Stimulated activated CD4-positive, alpha-beta T cell treated with anti-CD3 and anti-CD28 coated beads, TNF-alpha, amount 100 ng/mL, for 1 hour (primary cell): Measurements from ENCODE around the gene GTF2H1.
"Not testable (repeated sequence)": the region's sequence is repeated elsewhere in the genome, so short reads cannot be mapped to it uniquely, and the experiment has no call there.

ENCODE experiments used
- DNase-seq, 3 donors: peaks; one replicate each; pipeline ENCODE4 v3.0.0-alpha.2; 2020; ENCODE audit warnings: low read depth in 3 of 3, low spot score in 1 of 3

GTF2H1 gene

DNA sequence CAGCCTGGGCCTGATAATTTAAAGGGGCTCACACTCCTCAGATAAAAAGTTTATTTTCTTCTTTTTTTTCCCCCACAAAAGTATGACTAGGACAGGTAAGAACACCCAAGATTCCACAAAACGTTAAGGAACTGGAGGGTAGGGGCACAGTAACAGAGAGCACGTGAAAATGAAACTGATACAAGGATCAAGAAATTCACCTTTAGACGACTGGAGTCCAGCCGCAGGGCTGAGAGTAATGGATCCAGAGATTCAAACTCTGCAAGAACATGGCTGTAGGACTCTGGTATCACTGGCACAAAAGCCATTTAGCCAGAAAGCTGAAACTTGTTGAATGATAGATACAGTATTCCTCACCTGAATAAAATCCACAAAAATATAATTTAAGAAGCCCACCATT lies 4.8 kb upstream of the GTF2H1 start:
- DNase-seq, result no peak

DNA sequence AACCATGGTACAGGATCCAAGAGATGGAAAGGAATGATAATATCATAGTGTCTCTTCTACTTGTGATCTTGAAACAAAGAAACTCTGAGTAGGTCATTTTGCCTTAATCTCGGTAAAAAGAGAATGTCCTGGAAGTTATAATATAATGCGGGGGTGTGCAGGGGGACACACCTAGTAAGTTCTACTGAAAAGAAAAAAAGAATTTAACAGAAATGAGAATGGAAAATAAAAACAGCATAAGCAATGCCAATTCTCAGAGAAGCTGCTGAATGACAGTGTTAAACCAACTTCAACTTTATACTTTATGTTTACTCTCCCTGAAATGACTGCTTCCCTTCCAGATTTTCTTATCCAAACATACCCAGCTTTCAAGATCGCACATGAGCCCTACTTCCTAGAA lies 2.5 kb upstream of the GTF2H1 start:
- no peak for DNase-seq

DNA sequence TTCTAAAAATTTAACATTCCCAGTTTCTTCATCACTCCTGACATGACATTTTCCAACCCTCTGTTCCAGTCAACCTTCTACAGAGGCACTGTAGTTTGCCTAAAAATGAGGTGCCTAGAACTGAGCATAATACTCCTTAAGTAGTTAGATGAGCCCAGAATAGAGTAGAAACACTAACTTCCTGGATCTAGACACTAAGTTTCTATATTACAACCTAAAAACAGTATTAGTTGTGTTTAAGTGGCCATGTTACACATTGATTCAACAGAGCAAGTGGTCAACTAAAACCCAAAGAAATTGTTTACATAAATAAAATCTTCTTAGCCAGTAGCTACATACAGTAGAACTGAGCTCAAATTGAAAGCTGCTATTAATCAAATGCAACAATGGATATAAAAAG lies 1.8 kb upstream of the GTF2H1 start:
- no peak for DNase-seq

DNA sequence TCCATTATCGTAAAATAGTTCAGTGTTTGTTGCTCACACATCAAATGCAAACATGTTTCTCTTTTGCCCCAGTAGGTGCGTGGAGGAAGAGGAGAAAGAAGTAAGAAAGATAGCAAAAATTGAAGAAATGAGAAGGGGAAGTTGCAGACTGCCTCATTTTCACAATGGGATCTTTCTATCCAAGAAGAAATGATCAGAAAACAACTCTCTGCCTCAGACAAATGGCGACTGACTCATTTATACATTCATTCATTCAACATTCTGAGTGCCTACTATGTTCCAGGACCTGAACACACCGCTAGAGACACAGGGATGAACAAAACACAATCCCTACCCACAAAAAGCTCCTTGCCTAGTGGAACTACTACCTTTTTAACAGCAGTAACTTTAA lies 794 bp upstream of the GTF2H1 start:
- DNase-seq, result no peak

DNA sequence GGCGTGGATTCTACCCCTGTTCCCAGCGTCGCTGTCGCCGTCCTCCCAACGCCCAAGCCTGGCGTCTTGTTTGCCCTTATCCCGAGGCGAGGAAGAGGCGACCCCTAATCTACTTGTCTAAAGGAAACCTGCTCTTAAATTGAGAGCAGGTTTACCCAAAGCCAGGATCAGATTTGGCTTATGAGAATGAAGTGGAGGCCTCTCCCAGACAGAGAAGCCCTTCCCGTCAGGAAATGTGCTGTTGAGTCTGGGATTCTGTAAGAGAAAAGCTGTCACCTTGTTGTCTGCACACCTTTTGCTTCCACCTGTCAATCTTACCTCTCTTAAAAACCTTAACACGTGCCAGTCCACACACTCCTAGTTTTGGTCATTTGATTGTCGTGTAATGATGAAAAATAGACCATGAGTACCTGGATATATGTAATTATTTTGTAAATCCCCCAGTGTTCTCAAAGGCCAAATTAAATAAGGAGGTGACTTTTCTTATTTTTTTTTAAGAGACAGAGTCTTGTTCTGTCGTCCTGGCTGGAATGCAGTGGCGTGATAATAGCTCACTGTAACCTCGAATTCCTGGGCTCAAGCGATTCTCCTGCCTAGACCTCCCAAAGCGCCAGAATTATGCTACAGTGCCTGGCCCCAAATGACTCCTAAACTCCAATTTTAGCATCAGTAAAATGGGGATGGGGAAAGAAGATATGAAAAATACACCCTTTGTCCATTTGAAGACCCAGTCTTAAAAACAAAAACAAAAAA lies 627 bp downstream of the GTF2H1 start:
- no peak for DNase-seq

DNA sequence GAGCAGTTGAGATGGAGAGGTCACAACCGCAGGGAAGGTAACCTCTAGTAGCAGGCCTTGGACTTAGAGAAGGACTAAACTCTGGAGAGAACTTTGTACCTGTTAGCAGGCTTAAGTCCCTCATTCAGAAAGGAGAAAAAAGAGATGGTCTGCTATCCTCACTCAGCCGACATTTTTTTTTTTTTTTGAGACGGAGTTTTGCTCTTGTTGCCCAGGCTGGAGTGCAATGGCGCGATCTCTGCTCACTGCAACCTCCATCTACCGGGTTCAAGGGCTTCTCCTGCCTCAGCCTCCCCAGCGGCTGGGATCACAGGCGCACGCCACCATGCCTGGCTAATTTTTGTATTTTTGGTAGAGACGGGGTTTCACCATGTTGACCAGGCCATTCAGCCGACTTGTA lies 1.5 kb downstream of the GTF2H1 start:
- DNase-seq, result not testable (repeated sequence)

DNA sequence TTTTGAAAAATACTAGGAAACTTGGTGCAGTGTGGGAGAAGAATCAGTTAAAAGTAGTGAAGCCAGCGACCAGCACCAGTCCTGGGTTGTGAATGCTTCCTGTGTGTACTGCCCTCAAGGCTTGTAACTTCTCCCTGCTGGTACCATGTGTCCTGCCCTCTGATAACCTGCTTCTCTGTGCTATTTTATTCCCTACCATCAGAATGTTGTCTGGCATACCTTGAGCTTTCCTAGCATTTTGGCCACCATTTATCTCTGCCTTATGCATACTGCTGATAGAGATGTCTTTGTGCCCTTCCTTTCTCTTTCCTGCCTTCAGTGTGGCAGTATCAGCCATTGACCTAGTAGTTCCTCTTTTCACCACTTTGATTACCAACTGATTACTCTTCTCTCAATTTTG lies 2.0 kb downstream of the GTF2H1 start:
- DNase-seq, result no peak

DNA sequence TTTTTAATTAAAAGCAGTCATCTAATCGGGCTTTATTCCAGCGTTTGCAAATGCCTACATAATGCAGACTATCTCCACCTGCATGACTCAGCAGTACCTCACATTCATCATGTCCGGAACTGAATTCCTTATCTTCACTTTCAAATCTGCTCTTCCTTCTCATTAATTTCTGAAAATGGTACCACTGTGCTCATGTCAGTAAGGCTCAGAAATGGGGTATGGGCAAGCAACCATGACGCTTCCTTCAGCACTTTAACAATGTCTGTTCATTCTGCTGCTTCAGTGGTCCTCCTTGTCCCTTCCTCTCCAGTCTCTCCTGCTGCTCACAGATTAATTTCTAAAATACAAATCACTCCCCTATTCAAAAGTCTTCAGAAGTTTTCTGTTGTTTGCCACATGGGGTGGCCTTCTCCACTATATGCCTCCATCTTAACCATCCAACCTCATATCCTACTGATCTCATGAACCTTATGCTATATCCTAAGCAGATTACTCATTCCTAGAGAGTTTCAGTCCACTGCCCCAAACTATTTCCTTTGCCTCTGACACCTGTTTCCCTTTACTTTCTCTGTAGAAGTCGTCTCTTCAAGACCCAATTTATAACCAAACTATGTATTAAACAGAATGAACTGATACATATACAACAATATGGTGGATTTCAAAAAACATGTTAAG lies 7.0 kb downstream of the GTF2H1 start:
- no peak for DNase-seq

DNA sequence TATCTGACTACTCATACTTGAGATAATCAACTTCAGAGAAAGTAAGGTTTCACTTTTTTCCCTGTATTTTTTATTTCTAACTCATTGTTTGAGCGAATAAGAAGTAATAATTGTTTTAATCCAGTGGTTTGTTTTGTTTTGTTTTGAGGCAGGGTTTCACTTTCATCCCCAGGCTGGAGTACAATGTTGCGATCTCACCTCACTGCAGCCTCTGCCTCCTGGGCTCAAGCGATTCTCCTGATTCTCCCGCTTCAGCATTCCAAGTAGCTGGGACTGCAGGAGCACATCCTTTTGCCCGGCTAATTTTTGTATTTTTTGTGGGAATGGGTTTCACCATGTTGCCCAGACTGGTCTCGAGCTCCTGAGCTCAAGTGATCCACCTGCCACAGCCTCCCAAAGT lies 8.6 kb downstream of the GTF2H1 start:
- no peak for DNase-seq

DNA sequence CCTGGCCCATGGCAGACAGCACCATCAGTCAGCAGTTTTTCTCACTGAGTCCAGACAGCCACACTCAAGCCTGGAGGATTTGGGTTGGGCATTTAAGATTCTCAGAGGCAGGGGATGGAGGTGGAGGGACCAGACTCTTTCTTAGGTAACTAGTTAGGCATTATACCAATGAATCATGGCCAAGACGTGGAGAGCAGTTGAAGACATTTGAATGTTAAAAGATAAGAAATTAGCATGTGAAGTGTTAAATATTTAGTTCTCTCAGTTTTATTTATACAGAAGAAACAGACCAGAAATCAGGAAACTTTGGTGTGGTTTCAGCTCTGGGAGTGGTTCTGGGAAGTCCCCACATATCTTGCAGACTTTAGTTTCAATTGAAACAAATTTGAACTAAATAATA lies 9.9 kb downstream of the GTF2H1 start:
- DNase-seq, result no peak

DNA sequence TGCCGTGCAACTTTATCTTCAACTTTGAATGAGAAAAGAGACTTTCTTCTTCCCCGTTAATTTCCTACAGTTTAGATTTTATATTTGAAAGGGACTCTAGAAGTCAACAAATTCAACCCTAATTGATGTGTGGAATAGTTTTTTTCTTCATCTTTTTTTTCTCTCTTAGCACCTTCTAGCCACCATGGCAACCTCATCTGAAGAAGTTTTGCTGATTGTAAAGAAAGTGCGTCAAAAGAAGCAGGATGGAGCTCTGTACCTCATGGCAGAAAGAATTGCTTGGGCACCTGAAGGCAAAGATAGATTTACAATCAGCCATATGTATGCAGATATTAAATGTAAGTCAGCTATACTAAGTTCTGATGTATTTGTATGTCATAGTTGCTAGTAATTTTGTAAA lies 10.5 kb downstream of the GTF2H1 start:
- DNase-seq, result no peak

DNA sequence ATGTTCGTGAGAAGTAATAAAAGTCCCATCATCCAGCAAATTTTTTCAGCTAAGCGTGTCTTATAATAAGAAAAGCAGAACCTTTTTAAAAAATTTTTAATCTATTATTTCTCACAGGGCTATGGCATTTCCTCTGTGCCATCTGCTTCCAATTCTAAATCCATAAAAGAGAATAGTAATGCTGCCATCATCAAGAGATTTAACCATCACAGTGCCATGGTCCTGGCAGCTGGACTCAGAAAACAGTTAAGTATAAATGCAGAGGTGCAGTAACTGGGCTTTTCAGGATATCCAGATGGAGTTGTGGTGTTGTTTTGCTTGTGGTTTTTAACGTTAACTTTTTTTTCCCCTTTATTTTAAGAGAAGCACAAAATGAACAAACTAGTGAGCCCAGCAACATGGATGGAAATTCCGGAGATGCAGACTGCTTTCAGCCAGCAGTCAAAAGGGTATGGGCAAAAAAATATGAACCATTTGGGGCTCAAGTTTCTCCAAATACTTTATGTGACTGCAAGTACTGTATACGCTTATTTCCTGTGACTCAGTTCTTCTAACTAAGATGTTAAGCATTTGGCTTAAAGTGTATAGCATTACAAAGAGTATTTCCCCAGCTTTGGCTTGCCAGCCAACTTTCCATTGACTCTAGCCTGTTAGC lies 25.2 kb downstream of the GTF2H1 start:
- DNase-seq, result no peak

DNA sequence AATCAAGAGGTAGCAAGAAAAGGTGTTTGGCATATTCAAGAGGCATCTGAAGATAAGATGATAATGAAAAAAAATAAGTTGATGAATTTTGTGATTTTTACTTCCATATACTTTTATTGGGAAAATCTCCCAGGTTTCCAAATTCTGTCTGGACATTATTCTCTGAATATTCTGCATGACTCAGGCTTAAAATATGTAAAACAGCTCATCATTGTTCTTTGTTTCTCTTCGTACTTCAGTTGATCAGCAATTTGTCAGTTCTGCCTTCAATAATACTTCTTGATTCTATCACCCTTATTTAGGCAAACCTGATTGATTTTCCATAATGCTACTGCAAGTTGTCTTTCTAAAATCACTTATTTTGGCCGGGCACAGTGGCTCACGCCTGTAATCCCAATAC lies 30.2 kb downstream of the GTF2H1 start:
- DNase-seq, result no peak

DNA sequence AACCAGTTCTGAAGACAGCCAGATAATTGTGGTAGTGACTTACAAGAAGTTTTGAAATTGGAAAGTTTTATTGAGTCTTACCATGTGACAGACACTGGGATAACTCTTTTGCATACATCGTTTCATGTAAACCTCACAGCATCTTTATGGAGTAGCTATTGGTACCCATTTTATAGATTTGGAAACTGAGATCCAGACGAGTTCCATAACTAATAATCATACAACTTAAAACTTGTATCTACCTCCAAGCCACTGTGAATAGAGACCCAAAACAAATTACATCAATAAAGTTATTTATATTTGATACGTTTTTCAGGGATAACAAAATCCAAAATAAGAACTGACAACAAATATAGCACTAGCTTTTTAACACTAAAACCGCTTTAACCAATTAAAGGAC lies 36.3 kb downstream of the GTF2H1 start:
- DNase-seq, result no peak

DNA sequence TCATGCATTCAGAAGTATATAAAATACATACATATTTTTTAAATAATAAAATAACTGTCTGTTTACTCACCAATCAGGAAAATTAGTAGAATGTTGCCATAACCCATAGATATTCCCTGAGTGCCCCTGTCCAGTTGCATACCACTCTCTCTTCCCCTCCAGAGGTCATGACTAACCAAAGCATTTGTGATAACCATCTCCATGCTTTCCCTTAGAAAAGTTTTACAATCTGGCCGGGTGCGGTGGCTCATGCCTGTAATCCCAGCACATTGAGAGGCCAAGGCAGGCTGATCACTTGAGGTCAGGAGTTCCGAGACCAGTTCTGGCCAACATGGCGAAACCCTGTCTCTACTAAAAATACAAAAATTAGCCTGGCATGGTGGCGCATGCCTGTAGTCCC lies 38.8 kb downstream of the GTF2H1 start:
- no peak for DNase-seq

DNA sequence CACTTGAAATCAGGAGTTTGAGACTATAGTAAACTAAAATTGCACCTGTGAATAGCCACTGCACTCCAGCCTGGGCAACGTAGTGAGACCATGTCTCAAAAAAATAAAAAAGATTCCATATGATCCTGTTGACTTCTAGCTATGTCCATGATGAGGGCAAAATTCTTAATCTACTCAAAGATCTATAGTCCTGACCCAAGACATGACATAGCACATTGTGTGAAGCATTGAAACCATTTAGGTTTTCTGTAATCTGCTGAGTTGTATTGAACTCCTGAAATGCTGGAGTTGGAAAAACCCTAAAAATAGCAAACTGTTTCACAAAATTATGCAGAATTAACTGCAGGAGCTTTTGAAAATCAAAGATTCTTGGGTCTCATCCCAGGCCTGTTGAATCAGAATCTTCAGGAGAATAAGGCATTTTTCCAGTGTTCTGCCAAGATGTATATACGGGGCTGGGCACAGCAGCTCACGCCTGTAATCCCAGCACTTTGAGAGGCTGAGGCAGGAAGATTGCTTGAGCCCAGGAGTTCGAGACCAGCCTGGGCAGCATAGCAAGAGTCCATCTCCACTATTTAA lies 42.2 kb downstream of the GTF2H1 start:
- DNase-seq, result no peak

DNA sequence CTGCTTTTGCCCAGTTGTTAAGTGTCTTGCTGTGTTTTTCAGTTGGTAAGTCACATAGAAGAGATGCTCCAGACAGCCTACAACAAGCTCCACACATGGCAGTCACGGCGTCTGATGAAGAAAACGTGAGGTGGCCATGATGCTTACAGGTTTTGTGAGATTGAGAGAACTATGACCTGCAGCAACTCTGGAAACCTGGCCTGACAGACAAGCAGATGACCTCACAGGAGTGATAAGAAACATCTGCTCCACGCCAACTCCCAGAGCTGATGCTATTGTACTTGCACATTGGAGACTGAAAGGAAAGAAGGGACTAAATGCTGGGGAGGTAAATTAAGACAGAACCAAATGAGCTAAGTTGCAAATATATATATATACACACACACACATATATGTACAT lies 43.4 kb downstream of the GTF2H1 start:
- no peak for DNase-seq

DNA sequence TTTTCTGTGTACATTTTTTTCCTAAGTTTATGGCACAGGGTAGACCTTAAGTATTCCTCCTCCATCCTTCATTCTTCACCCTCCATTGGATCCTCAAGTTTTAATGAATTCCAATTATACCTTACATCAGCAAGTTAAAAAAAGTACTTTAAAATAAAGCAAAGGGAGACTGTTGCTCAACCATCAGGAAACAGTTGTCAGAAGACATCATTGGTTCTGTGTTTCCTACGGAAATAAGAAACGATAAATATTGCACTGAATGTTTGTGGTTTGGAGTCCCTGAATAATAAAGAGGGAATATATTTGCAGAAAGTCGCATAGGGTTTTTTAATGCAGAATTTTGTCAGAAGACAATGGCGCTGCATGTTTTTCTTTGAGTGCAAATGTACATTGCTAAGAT lies 43.9 kb downstream of the GTF2H1 start:
- no peak for DNase-seq

DNA sequence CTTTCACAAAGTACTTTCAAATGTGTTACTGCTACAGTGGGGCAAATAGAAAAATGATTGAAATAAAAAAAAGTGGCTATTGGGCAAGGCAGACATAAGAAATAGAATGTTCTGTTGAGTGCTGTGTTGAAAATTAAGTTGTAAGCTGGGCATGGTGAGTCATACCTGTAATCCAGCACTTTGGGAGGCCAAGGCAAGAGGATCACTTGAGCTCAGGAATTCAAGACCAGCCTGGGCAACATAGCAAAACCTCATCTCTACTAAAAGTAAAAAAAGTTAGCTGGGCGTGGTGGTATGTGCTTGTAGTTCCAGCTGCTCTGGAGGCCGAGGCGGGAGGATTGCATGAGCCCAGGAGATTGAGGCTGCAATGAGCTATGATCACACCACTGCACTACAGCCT lies 45.1 kb downstream of the GTF2H1 start:
- no peak for DNase-seq

DNA sequence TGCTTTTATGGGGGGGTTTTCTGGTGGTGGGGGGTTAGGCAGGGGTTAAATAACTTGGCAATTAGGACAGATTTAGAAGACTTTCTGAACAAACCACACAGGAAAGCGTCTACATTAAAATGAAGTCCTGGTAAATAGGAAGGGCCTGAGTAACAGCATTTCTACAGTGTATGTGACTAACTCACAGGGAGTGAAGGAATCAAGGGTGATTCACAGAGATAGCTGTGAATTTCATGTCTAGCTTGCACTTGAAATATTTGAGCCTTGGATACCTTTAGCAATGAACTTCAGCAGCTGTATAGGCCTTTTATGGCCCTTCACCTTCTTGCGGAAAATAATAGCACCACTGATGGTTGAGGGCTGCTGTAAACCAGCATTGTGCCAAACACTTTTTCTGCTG lies 45.9 kb downstream of the GTF2H1 start:
- no peak for DNase-seq

DNA sequence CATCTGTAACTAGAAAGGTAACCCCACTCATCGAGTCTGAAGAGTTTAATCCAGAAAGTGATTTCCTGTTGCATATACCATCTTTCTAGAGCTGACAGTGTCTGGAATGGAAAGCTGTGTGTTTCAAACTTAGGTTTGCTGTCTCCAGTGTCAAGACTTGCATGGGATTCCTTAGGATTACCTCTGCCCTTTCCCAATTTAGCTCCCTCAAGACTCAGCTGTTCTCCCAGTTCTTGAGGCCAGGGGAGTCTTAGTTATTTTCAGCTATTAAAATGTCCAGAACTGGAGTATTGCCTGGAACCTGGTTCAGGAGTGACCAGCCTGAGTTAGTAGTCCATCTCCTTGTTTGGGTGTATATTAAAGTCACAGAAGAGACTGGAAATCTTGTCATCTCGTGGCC lies 47.0 kb downstream of the GTF2H1 start:
- DNase-seq, result no peak

DNA sequence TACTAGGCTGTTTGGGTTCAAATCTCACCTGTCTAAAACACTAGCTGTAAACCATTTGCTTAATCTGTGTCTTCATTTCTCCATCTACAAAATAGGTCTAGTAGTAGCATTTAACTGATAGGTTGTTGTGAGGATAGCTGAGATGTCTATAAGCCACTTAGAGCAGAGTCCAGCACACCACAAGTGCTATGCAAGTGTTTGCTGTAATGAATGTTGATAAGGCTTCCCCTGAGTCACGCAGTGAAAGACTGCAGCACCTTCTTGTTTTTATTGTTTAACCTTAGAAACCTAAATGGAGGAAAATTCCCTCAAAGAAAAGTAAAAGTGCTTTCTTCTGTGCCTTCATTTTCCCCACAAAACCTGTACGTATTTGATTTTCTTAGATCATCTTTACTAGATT lies 48.9 kb downstream of the GTF2H1 start:
- DNase-seq, result no peak
